ENCODE results near the gene SDR42E2.

The SDR42E2 gene

GRCh38 chr16:22203091-22203490 lies 40.8 kb downstream of the SDR42E2 start:
- H3K36me3 ChIP-seq (ENCODE audit: control insufficient read depth in 2 of 2, insufficient read depth in 1 of 2, low read length in 2 of 2): no peaks in the 10 kb centered on the region; a peak in 1 of 3 replicates
- H3K4me3 ChIP-seq (ENCODE audit: low read depth, low read length): no peak overlapping the region
- no peak overlapping the region for H3K27ac ChIP-seq (ENCODE audit: extremely low read depth, low read depth, low read length)
- ChIA-PET POLR2A (no interaction called here), CTCF (interaction anchor here (0.6 to 0.7 kb wide), 2 partner anchors 1057 to 1399 kb away, joined by 3 read pairs; no protein-coding TSS in a partner anchor)
- TF ChIP-seq ZBTB8A (tag by site-specific recombination; IDR thresholded peaks at IDR 0.05) (no peak), ZBTB6 (tag by site-specific recombination; IDR thresholded peaks at IDR 0.05) (no peak), EGR2 (tag by site-specific recombination; IDR thresholded peaks at IDR 0.05; ENCODE audit: low read depth) (peak; percentile 48)
- H3K4me1 ChIP-seq (ENCODE audit: control insufficient read depth, insufficient read depth, low read length): no peaks in the 10 kb centered on the region
- no peaks in the 10 kb centered on the region for H3K9me3 ChIP-seq (ENCODE audit: control insufficient read depth, insufficient read depth, low read depth, low read length)

GRCh38 chr16:22204091-22204655 lies 41.9 kb downstream of the SDR42E2 start:
- no peak overlapping the region for H3K4me3 ChIP-seq (ENCODE audit: low read depth, low read length)
- peak; percentile 84 for TF ChIP-seq ZNF121 (tag by site-specific recombination; IDR thresholded peaks at IDR 0.05)
- no peak for TF ChIP-seq ZNF521 (tag by site-specific recombination; IDR thresholded peaks at IDR 0.05)
- H3K36me3 ChIP-seq (ENCODE audit: control insufficient read depth in 2 of 2, insufficient read depth in 1 of 2, low read length in 2 of 2): no peaks in the 10 kb centered on the region; a peak in 1 of 3 replicates
- ChIA-PET CTCF (interaction anchor here (0.6 to 1.7 kb wide), 7 partner anchors 18 to 1045 kb away, joined by 3 to 15 read pairs (median 4); partner anchors contain the start of gene POLR3E), POLR2A (no interaction called here)
- H3K4me1 ChIP-seq (ENCODE audit: control insufficient read depth, insufficient read depth, low read length): no peaks in the 10 kb centered on the region
- no peak overlapping the region for H3K27ac ChIP-seq (ENCODE audit: extremely low read depth, low read depth, low read length)
- H3K9me3 ChIP-seq (ENCODE audit: control insufficient read depth, insufficient read depth, low read depth, low read length): no peaks in the 10 kb centered on the region

- Histone ChIP-seq H3K9me3 (ENCODE audit: control insufficient read depth, insufficient read depth, low read depth, low read length) (no peaks in the 10 kb centered on the region), H3K27ac (ENCODE audit: extremely low read depth, low read depth, low read length) (no peak overlapping the region), H3K36me3 (ENCODE audit: control insufficient read depth in 2 of 2, insufficient read depth in 1 of 2, low read length in 2 of 2) (no peaks in the 10 kb centered on the region; a peak in 1 of 3 replicates), H3K4me3 (ENCODE audit: low read depth, low read length) (peak overlapping the region; percentile 10; the same call in 1 of the 2 replicates), H3K4me1 (ENCODE audit: control insufficient read depth, insufficient read depth, low read length) (no peaks in the 10 kb centered on the region)
- peak; percentile 80 for TF ChIP-seq ZNF664 (tag by site-specific recombination; IDR thresholded peaks at IDR 0.05)
- TF ChIP-seq ZNF157 (tag by site-specific recombination; IDR thresholded peaks at IDR 0.05): no peak
- peak; percentile 13; the same call in 1 of the 2 replicates for TF ChIP-seq ZNF626 (tag by site-specific recombination; IDR thresholded peaks at IDR 0.05)
- POLR2A ChIA-PET: interaction anchor here (0.6 to 1.5 kb wide), 11 partner anchors 10 to 95 kb away, joined by 3 to 12 read pairs (median 5); partner anchors contain the start of gene POLR3E
- CTCF ChIA-PET: interaction anchor here (0.6 to 1.7 kb wide), 7 partner anchors 11 to 128 kb away, joined by 4 to 15 read pairs (median 5); partner anchors contain the start of gene POLR3E
Observed at GRCh38 chr16:22205577-22206012, 43.3 kb downstream of the SDR42E2 start.

- peak within 1 kb of the TSS; percentile 91 for H3K4me3 ChIP-seq (ENCODE audit: low read depth, low read length)
- peak within 1 kb of the TSS; percentile 68; the same call in 1 of the 2 replicates for H3K27ac ChIP-seq (ENCODE audit: extremely low read depth, low read depth, low read length)
- no peaks in the 10 kb centered on the region for H3K9me3 ChIP-seq (ENCODE audit: control insufficient read depth, insufficient read depth, low read depth, low read length)
- no peaks in the 10 kb centered on the region; a peak in 1 of 3 replicates for H3K36me3 ChIP-seq (ENCODE audit: control insufficient read depth in 2 of 2, insufficient read depth in 1 of 2, low read length in 2 of 2)
- CTCF ChIA-PET: interaction anchor here (0.6 to 1.7 kb wide), 7 partner anchors 12 to 128 kb away, joined by 4 to 5 read pairs (median 5); no protein-coding TSS in a partner anchor
- H3K4me1 ChIP-seq (ENCODE audit: control insufficient read depth, insufficient read depth, low read length): no peaks in the 10 kb centered on the region
- POLR2A ChIA-PET: interaction anchor here (0.6 to 1.5 kb wide), 10 partner anchors 10 to 94 kb away, joined by 3 to 12 read pairs (median 4); partner anchors contain the start of gene POLR3E
- TF ChIP-seq KLF9 (tag by site-specific recombination; IDR thresholded peaks at IDR 0.05; ENCODE audit: low read depth) (peak; percentile 68), ZBTB44 (tag by site-specific recombination; IDR thresholded peaks at IDR 0.05) (peak; percentile 82), ZNF596 (tag by site-specific recombination; IDR thresholded peaks at IDR 0.05) (0 out of 2 replicates have a peak, but pooled peaks have one; percentile 40), ZIC2 (tag by site-specific recombination; IDR thresholded peaks at IDR 0.05) (peak; percentile 80), ZNF302 (tag by site-specific recombination; IDR thresholded peaks at IDR 0.05; ENCODE audit: low read depth) (no peak), ZNF335 (tag by site-specific recombination; conservative IDR thresholded peaks at IDR 0.05) (peak; percentile 95; the same call in 1 of the 2 replicates), KLF16 (tag by site-specific recombination; IDR thresholded peaks at IDR 0.05) (peak; percentile 28), ZNF785 (tag by site-specific recombination; IDR thresholded peaks at IDR 0.05) (peak; percentile 46; the same call in 1 of the 2 replicates), IKZF3 (tag by site-specific recombination; IDR thresholded peaks at IDR 0.05) (peak; percentile 73; the same call in 1 of the 2 replicates), AEBP2 (tag by site-specific recombination; IDR thresholded peaks at IDR 0.05; ENCODE audit: borderline replicate concordance) (no peak), GLIS1 (tag by site-specific recombination; IDR thresholded peaks at IDR 0.05) (peak; percentile 65), SP3 (tag by site-specific recombination; IDR thresholded peaks at IDR 0.05) (peak; percentile 51), YY1 (tag by site-specific recombination; IDR thresholded peaks at IDR 0.05) (peak; percentile 54; the same call in 1 of the 2 replicates)
Observed at GRCh38 chr16:22206013-22206841, 43.9 kb downstream of the SDR42E2 start, which contains the start of gene EEF2K. Gene EEF2K, plus strand, starts transcription at chr16:22206278. Its CDS starts 19,452 bp downstream, at chr16:22225730.

Data from HEK293 (cell line).